ENCODE results near the gene CYP27C1.

CYP27C1 gene

GRCh38 chr2:127191331-127192219 is 28.5 kb downstream of the CYP27C1 start:
- no peak for DNase-seq

- no peak for DNase-seq
Observed at GRCh38 chr2:127188797-127189196, 31.3 kb downstream of the CYP27C1 start.

- no peak for DNase-seq
Observed at GRCh38 chr2:127187831-127188230, 32.3 kb downstream of the CYP27C1 start.

- no peak for DNase-seq
Observed at GRCh38 chr2:127187081-127187775, 32.9 kb downstream of the CYP27C1 start.

- DNase-seq = no peak
Observed at GRCh38 chr2:127185705-127186104, 34.4 kb downstream of the CYP27C1 start.

GRCh38 chr2:127185093-127185492 is 35.0 kb downstream of the CYP27C1 start:
- no peak for DNase-seq

- no peak for DNase-seq
Observed at GRCh38 chr2:127183771-127184170, 36.3 kb downstream of the CYP27C1 start.

- no peak for DNase-seq
Observed at GRCh38 chr2:127182626-127183458, 37.3 kb downstream of the CYP27C1 start.

- no peak for DNase-seq
Observed at GRCh38 chr2:127181851-127182250, 38.2 kb downstream of the CYP27C1 start.

- no peak for DNase-seq
Observed at GRCh38 chr2:127179766-127180165, 40.3 kb downstream of the CYP27C1 start.

GRCh38 chr2:127177617-127178263 is 42.4 kb downstream of the CYP27C1 start:
- no peak for DNase-seq

GRCh38 chr2:127176371-127177311 is 43.5 kb downstream of the CYP27C1 start:
- DNase-seq = peak; percentile 11

GRCh38 chr2:127175751-127176354 is 44.2 kb downstream of the CYP27C1 start:
- no peak for DNase-seq

- DNase-seq = no peak
Observed at GRCh38 chr2:127175041-127175721, 44.9 kb downstream of the CYP27C1 start.

GRCh38 chr2:127174640-127175039 is 45.5 kb downstream of the CYP27C1 start:
- no peak for DNase-seq

- no peak for DNase-seq
Observed at GRCh38 chr2:127174136-127174535, 46.0 kb downstream of the CYP27C1 start.

- no peak for DNase-seq
Observed at GRCh38 chr2:127173057-127173456, 47.0 kb downstream of the CYP27C1 start.

GRCh38 chr2:127172306-127172705 is 47.8 kb downstream of the CYP27C1 start:
- DNase-seq = no peak

- no peak for DNase-seq
Observed at GRCh38 chr2:127170452-127171197, 49.5 kb downstream of the CYP27C1 start.

GRCh38 chr2:127170021-127170420 is 50.1 kb downstream of the CYP27C1 start:
- DNase-seq = no peak

Measured in NCI-H69 (cell line).